ENCODE results near the gene MYO9B.
A peak's percentile ranks its signal among the peaks of the same experiment; 100 is the strongest.

DNA sequence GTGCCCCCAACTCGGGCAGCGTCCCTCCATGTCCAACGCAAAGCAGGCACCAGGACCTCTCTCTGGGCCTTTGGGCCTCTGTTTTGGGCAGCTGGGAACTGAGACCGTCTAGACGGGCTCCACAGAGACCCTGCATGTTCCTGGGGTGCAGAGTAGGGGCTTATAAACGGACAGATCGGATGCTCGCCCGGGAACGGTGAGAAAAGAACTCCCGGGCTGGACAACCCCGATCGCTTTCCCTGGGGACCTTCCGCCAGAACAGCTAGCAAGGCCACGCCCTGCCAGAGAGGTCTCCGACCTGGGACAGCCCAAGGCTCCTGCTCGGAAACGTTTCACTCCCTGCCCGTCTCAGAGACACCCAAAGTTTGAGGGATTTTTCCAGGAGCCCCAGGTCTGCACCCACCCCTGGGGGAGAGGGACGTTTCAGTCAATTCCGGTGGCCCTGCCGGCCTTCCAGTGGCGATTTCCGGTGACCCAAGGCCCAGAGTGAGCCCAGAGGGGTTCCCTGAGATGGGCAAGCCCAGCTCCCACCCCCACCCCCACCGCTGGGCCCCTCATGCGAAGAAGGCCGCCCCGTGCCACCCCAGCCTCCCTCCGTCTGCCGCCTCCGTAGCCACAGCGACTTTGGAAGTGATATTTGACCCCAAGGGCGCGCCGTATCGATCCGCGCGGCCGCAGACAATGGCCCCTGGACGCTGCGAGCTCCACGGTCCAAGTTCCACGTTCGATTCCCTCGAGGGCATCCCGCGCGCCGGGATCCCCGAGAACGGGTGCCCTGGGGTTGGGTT is 168.4 kb downstream of the MYO9B start:
- TF ChIP-seq, protein P1, sequence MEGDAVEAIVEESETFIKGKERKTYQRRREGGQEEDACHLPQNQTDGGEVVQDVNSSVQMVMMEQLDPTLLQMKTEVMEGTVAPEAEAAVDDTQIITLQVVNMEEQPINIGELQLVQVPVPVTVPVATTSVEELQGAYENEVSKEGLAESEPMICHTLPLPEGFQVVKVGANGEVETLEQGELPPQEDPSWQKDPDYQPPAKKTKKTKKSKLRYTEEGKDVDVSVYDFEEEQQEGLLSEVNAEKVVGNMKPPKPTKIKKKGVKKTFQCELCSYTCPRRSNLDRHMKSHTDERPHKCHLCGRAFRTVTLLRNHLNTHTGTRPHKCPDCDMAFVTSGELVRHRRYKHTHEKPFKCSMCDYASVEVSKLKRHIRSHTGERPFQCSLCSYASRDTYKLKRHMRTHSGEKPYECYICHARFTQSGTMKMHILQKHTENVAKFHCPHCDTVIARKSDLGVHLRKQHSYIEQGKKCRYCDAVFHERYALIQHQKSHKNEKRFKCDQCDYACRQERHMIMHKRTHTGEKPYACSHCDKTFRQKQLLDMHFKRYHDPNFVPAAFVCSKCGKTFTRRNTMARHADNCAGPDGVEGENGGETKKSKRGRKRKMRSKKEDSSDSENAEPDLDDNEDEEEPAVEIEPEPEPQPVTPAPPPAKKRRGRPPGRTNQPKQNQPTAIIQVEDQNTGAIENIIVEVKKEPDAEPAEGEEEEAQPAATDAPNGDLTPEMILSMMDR (IDR thresholded peaks at IDR 0.05), result no peak
- no peak for TF ChIP-seq JUN (CRISPR knock-in tag; IDR thresholded peaks at IDR 0.05)
- TF ChIP-seq SP1 (CRISPR knock-in tag; conservative IDR thresholded peaks at IDR 0.05), result no peak
- TF ChIP-seq CDX4 (CRISPR knock-in tag; IDR thresholded peaks at IDR 0.05; ENCODE audit: borderline replicate concordance), result no peak
- TF ChIP-seq, protein P2, sequence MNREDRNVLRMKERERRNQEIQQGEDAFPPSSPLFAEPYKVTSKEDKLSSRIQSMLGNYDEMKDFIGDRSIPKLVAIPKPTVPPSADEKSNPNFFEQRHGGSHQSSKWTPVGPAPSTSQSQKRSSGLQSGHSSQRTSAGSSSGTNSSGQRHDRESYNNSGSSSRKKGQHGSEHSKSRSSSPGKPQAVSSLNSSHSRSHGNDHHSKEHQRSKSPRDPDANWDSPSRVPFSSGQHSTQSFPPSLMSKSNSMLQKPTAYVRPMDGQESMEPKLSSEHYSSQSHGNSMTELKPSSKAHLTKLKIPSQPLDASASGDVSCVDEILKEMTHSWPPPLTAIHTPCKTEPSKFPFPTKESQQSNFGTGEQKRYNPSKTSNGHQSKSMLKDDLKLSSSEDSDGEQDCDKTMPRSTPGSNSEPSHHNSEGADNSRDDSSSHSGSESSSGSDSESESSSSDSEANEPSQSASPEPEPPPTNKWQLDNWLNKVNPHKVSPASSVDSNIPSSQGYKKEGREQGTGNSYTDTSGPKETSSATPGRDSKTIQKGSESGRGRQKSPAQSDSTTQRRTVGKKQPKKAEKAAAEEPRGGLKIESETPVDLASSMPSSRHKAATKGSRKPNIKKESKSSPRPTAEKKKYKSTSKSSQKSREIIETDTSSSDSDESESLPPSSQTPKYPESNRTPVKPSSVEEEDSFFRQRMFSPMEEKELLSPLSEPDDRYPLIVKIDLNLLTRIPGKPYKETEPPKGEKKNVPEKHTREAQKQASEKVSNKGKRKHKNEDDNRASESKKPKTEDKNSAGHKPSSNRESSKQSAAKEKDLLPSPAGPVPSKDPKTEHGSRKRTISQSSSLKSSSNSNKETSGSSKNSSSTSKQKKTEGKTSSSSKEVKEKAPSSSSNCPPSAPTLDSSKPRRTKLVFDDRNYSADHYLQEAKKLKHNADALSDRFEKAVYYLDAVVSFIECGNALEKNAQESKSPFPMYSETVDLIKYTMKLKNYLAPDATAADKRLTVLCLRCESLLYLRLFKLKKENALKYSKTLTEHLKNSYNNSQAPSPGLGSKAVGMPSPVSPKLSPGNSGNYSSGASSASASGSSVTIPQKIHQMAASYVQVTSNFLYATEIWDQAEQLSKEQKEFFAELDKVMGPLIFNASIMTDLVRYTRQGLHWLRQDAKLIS (CRISPR knock-in tag; IDR thresholded peaks at IDR 0.05; ENCODE audit: borderline replicate concordance), result no peak
- no peak for TF ChIP-seq GABPB1 (CRISPR knock-in tag; IDR thresholded peaks at IDR 0.05)
- TF ChIP-seq FOXK1 (CRISPR knock-in tag; IDR thresholded peaks at IDR 0.05), result no peak
- no peak for TF ChIP-seq ZBTB21 (CRISPR knock-in tag; IDR thresholded peaks at IDR 0.05; ENCODE audit: borderline replicate concordance)
- no peak for TF ChIP-seq ATF1 (CRISPR knock-in tag; IDR thresholded peaks at IDR 0.05)
- TF ChIP-seq, protein P3, sequence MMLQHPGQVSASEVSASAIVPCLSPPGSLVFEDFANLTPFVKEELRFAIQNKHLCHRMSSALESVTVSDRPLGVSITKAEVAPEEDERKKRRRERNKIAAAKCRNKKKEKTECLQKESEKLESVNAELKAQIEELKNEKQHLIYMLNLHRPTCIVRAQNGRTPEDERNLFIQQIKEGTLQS (CRISPR knock-in tag; conservative IDR thresholded peaks at IDR 0.05), result no peak
- TF ChIP-seq NFE2L1 (CRISPR knock-in tag; IDR thresholded peaks at IDR 0.05), result no peak
- peak; percentile 35; the same call in 1 of the 2 replicates for TF ChIP-seq USF1 (CRISPR knock-in tag; IDR thresholded peaks at IDR 0.05)
- TF ChIP-seq ZBTB43 (CRISPR knock-in tag; IDR thresholded peaks at IDR 0.05), result no peak
- TF ChIP-seq MYBL2 (CRISPR knock-in tag; IDR thresholded peaks at IDR 0.05), result no peak
